NCI-H226 (cell line): Measurements from ENCODE around the gene CIDEB.
"Not testable (repeated sequence)": the region's sequence is repeated elsewhere in the genome, so short reads cannot be mapped to it uniquely, and the experiment has no call there.

Source experiments
- DNase-seq: peaks from one replicate; pipeline ENCODE4 v3.0.0-alpha.2; 2015

The CIDEB gene

DNA sequence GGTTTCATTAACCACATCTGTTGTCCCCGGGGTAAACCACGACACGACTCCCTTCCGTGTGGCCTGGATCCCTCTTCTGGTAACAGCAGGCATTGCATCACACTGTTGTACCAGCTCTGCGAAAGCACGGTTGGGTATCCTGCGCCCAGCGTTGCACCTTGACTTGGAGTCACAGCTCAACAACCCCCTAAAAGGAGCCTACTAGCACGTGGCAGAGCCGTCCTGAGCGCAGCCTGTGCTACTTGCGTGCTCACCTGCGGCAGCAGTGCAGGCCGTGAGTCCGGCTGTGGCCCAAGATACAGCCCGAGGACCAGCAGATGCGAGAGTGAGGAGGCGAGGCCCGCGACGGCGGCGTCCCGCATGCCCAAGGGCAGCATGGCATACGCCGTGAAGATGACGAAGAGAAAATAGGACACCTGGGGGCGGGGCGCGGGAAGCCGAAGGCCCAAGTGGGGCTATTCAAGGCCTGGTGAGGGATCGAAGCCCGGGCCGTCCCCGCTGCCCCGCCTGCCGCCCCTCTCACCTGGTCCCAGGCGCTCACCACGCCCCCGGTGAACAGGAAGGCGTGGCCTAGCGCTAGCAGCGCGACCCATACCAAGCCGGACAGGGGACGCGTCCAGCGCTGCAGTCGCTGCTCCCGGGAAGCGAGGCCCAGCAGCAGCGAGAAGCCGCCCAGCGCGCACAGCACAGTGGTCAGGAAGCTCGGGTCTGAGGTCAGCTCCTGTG is 24.7 kb upstream of the CIDEB start:
- peak; percentile 20 for DNase-seq

DNA sequence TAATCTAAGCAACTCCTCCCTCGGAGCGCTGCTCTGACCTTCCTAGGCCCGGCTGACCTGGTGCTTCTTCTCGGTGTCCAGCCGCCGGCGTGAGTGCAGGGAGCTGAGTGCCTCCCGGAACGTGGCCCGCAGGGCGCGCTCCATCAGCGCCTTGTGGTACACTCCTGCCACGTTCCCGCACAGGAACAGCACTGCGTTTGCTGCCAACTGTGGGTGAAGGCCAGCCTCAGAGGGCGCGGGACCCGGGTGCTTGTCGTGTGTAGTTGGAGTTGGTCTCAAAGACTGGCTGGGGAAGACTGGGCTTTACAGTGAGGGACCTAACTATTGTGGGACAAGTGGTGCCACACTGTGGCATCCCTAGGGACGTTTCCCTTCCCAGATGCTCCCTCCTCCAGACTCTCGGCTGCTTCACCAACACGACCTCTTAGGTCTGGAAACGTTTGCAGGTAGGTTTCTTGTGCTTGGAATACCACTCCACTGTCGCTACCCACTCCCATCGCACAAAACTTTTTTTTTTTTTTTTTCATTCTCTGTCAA is 24.0 kb upstream of the CIDEB start:
- DNase-seq, result no peak

DNA sequence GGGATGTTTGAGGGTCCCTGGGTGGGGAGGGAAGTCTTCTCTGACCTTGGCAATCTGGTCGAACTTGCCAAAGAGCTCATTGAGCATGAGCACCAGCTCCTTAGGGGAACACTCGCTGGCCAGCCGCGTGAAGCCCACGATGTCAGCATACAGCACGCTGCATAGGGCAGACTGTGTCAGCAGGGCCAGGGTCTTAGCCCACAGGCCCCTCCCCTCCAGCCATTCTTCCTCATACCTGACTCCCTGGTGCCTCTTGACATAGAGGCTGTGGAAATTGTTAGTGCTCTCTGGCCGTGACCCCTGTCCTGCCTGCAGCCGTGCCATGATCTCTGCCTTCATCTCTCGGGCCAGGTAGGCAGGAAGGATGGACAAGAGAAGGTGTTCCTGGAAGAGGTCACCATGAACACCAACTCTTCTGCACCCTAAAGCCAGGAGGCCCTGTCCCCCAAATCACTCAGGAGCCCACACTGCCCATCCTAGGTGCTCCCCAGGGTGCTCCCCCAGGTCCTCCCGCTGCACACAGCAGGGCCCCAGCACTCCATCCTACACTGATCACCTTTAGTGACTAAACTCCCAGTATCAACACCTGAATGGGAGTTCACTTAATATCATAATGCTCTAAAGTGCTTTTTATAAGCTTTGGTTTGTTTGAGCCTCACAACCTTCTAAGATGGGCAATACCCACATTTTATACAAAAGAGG is 23.3 kb upstream of the CIDEB start:
- DNase-seq, result no peak

DNA sequence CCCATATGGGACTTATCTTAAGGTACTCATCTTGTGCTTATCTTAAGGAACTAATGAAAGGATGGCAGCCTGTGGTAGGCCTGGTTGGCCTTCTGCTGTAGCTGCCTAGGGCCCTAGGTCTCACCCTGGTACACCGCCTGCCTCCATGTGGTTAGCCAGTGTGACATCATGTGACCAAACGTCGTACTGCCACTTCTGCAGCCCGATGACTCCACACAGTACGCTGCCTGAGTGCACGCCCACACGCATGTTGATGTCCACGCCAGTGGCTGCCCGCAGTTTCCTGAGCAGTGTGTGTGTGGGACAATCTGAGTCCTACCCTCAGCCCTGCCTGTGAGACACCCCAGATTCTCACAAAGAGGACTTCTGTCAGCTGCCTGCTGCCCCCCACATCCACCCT is 22.0 kb upstream of the CIDEB start:
- DNase-seq, result no peak

DNA sequence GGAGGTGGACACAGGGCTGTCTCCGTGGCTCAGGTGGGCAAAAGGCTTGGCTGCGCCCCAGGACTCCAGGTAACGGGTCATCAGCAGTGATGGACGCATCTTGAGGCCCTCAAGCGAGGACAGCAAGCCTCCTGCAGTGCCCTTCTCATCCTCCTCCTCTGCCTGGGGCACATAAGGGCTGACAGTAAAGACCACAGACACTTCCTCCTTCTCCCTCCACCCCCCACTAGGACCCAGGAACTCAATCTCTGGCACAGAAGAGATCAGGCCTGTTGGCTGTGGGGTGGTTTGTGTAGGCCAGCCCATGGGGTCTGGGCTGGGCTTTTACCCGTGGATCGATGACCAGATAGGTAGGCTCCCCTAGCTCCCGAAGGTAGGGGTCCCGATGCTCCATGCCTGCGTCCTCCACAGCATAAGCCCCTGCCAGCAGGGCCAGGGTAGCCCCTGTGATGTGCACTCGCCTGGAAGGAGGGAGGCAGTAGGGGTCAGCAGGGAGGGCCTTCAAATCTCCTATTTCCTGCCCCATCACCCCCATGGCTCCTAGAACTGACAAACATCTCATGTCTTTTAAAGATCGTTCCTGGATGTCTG is 21.4 kb upstream of the CIDEB start:
- no peak for DNase-seq

DNA sequence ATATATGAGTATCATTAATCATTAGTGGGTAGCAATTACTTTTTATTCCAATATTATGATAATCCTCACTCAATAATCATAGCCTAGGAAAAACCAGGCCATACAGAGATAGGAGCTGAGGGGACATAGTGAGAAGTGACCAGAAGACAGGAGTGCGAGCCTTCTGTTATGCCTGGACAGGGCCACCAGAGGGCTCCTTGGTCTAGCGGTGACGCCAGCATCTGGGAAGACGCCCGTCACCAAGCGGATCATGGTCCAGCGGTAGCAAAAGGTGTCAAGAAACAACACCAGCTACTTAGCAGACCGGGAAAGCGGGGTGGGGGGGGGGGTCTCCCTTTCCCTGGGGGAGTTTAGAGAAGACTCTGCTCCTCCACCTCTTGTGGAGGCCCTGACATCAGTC is 20.1 kb upstream of the CIDEB start:
- not testable (repeated sequence) for DNase-seq

DNA sequence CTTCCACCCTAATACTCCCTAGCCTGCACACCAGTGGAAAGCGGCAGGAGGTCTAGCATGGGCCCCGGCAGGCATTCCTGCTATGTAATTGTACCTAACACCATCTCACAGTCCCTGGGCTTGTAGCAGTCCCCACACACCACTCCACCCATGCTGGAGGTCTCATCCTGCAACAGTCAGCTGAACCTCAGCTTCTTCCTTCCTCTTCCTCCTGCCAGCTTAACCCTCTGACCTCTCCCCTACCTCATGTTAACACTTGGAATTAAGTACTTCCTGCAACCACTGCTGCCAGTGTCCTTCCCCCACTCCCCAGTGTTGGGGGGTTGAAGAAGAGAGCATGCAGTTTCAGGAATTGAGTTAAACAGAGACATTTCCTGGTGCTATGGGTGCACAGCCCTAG is 19.5 kb upstream of the CIDEB start:
- no peak for DNase-seq

DNA sequence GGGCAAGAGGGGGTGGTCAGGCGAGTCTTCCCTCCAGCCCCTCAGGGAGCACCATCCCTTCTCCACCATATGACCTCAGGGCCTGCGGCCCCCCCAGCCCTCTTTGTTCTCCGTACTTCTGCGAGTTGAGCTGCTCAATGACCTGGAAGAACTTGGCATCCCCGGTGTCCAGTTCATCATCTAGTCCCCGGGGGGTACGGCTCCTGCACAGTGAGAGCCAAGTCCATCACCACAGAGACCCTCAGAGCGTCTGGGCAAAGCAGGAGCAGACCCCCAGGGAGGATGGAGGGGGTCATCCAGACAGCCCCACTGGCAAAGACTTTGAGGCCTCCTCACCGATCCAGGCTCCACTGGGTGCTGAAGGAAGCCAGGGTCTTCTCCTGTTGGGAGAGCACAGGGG is 18.2 kb upstream of the CIDEB start:
- DNase-seq, result no peak

DNA sequence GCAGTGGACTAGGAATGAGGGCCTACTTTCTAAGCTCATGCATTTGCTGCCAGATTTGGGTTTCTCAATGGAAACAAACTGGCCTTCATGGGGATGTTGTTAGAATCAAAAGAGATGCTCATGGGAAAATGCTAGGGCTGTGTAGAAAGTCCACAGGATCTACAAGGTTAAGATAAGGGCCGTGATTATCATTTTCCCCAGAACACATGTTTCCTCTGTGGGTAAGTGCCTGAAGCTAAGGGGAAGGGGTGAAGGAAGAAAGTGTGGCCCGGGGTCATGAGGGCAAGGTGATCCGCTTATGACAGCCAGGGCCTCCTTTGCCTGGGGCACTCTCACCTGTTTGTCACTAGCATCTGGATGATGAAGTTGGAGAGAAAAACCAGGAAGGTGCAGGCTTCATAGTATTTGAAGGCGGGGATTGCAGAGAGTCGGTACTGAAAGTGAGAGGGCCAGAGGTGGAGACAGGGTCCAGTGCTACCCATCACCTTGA is 17.3 kb upstream of the CIDEB start:
- no peak for DNase-seq

DNA sequence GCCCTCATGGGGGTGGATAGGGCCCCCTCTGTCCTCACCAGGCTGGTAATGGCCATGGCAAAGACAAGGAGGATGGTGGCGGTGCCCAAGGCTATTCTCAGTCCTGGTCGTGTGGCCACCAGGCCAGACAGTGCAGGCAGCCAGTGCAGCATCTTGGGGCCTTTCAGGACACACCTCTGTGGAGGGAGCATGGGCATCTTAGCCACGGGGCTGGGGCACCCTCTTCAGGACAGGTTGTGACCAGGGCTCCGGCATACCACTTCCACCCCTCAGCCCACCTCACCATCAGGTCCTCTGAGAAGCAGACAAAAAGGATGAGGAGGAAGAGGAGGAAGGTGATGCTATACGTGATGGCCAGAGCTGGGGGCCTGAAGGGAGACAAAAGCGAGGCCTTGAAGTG is 16.2 kb upstream of the CIDEB start:
- no peak for DNase-seq

DNA sequence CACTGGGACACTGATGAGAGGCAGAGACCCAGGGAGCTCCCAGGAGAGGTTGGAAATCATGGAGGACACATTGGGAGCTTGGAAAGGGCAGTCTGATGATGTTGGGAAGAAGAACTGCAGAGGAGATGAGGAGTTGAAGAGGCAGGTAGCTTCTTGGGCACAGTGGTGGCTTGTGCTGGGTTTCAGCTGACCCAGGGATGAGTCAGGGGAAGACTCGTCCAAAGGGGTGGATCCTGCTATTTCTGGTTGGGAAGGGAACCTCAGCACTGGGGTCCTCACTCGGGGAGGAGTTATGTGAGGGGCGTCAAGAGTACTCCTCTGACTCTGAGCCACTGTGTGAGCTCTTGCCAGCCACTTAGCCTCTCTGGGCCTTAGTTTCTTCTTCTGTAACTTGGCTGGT is 15.6 kb upstream of the CIDEB start:
- DNase-seq, result no peak

DNA sequence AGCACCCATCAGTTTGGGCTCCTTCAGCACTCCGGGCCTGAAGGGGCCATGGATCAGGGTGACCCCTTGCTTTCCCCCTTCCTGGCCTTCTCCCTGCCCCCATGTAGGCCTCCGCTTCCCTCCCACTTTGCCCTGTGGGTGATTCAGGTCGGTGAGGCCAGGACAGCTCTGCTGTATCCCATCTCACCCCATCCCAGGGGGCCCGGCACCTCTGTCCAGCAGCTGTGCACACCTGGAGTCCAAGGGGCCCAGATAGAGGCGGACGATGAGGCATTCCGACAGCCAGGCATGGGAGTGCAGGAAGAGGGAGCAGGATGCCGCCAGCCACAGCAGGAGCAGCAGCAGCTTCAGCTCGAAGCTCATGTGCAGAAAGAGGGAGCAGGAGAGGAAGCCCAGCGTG is 14.9 kb upstream of the CIDEB start:
- DNase-seq, result no peak

DNA sequence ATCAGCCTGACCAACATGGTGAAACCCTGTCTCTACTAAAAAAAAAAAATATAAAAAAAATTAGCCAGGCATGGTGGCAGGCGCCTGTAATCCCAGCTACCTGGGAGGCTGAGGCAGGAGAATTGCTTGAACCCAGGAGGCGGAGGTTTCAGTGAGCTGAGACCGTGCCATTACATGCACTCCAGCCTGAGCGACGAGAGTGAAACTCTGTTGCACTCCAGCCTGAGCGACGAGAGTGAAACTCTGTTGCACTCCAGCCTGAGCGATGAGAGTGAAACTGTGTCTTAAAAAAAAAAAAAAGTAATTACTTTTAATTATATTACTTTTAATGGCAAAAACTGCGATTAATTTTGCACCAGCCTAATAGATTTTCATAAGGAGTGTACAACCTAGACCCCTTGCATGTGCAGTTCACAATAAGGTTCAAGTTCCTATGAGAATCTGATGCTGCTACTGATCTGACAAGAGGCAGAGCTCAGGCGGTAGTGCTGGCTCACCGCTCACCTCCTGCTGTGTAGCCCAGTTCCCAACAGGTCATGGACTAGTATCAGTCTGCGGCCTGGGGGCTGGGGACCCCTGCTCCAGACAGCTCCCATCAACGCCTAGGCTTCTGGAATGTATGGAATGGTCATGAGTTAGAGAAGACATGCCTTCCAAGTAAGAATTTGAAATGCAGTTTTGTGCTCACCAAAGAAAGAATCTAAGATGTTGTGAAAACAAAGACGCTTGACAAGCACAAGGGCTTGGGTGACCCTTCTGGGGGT is 13.6 kb upstream of the CIDEB start:
- no peak for DNase-seq

DNA sequence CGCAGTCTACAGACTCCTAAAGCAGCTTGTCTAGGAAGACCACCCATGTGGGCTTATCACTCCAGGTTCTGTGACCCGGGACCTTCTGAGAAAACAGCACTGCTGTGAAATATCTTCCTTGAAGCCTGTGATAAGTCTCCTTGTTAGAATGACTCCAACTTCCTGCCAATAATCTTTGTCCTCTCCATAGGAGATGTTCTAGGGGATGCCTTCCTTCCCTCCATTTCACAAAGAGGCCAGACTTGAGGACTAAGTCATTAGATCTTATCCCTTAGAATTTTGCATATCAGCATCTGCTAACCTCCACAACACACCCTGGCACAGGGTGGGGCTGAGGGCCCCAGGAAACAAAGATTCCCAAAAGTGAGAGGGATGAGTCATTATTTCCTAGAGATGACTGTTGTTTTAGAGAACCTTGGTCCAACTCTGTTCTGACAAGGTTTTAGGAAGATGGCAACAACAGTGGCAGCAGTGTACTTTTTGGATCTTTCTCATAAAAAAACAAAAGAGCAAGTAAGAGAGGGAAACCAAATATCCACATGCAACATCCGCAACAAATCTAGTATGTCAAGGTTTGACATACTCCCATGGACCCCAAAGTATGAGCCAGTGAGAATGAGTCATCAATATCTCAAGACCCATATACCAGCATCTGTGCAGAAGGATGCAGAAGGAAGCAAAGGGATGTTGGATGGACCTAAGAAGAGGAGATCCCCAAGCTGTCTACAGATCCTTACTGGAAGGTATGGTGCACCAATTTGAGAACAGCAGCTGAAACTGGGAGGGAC is 9.6 kb upstream of the CIDEB start:
- peak; percentile 64 for DNase-seq

DNA sequence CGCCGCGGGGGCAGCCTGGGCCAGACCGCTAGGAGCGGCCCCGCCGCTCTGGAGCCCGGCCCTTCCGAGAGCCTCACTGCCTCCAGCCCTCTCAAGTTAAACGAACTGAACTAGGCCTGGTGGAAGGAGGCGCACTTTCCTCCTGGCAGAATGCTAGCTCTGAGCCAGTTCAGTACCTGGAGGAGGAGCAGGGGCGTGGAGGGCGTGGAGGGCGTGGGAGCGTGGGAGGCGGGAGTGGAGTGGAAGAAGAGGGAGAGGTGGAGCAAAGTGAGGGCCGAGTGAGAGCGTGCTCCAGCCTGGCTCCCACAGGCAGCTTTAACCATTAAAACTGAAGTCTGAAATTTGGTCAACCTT is 8.8 kb upstream of the CIDEB start:
- no peak for DNase-seq

DNA sequence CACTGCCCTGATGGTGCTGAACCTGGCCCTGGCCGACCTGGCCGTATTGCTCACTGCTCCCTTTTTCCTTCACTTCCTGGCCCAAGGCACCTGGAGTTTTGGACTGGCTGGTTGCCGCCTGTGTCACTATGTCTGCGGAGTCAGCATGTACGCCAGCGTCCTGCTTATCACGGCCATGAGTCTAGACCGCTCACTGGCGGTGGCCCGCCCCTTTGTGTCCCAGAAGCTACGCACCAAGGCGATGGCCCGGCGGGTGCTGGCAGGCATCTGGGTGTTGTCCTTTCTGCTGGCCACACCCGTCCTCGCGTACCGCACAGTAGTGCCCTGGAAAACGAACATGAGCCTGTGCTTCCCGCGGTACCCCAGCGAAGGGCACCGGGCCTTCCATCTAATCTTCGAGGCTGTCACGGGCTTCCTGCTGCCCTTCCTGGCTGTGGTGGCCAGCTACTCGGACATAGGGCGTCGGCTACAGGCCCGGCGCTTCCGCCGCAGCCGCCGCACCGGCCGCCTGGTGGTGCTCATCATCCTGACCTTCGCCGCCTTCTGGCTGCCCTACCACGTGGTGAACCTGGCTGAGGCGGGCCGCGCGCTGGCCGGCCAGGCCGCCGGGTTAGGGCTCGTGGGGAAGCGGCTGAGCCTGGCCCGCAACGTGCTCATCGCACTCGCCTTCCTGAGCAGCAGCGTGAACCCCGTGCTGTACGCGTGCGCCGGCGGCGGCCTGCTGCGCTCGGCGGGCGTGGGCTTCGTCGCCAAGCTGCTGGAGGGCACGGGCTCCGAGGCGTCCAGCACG is 8.2 kb upstream of the CIDEB start:
- no peak for DNase-seq

DNA sequence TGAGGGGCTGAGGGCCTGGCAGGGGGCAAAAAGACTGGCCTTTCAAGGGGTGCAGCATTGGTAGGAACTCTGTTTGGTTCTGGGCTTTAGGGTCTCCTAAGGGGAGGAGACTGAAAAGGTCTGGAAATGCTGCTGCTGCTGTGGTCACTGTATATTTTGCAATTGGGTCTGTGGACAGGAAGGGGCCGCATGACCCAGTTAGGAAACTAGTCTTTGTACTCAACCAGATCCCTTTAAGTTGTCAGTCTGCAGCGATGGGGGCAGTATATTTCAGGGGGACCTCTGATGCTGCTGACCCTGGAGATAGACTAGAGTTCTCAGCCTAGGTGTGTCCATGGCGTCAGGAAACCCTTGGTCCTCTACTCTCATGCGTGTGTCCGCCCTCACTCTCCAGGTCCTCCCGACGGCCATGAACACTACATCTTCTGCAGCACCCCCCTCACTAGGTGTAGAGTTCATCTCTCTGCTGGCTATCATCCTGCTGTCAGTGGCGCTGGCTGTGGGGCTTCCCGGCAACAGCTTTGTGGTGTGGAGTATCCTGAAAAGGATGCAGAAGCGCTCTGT is 7.5 kb upstream of the CIDEB start:
- no peak for DNase-seq

DNA sequence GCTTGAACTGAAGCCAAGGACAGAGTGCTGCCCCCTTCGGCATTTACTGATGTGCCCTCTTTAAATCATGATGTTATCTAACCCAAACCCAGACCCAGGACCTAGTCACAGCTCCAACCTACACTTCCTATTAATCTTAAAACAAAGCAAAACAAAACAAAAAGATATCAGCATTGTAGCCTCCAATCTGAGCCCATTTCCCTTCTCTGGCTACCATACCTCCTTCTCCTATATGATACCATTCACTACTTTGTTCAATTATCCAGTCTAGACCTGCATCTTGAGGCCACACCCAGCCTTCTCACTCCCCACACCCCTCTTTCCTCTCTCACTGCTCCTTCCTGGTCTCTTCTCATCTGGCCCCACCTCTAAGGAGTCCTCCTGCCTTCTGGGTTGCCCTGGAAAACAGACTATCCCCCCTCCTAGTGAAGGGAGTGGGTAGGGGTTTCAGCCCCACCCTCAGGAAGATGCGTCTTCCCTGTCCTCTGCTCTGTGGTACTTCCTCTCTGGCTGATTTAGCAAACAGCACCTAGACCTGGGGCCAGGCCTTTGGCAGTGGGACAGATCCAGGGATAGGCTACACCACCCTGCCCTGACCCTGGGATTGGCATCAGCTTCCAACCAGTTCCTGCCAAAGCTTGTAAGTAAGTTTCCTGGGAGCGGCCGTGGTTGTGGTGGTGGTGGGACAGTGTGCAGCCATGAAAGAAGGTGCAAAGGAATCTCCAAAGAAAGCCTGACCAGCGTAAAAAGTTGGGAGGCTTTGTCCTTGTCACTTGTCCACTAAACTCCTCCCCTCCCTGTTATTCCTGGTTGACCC is 6.8 kb upstream of the CIDEB start:
- DNase-seq, result no peak

DNA sequence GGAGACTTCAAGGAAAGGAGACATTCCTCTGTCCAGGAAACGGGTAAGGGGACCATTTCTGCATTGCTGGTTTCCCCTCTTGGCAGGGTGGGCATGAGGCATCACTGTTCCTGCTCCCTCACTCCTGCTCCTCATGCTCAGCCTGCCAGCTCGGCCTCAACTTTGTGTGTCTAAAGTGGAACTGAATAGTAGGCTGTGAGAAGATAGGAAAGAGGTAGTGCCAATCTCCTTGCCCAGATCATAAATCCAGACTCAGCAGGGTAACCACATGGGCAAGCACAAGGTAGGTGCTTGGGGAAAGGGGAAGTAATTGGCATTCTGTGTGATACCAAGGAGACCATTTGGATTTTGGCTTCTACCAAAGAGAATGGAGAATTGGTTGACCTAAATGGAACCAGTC is 6.1 kb upstream of the CIDEB start:
- DNase-seq, result no peak

DNA sequence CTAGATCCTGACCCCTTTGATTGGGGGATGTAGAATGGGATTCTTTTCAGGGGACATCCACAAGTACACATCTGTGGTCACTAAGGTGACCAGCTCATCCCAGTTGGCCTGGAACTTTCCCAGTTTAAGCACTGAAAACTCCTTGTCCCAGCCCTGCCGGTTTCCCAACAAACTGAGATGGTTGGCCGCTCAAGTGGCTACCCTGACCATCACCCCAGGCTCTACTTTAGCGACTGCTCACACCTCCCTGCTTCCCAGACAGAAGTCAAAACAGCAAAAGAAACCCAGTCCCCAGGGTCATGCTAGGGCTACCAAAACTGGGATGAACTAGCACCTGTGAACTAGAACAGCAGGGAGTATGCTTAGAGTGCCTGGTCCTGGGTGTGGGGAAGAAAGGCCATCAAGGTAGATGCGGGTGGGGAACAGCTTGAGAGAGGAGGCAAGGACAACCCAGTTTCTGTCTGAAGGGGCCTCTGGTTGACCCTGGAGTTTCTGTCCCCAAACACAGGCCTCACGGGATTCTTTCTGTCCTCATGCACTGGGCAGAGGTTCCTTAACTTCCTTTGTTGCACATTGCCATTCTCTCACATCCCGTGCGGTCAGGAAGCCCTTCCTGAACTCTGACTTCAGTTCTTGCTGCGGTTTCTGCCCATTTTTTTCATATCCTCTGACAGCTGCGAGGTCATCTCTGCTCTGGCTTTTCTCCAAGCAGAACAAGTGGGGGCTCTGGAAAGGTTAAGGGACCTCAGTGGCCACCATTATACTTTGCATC is 5.1 kb upstream of the CIDEB start:
- DNase-seq, result no peak
